Forelimb muscle (tissue), 1 donor: ENCODE measurements around the gene DPF3. TPM values are rescaled to one million over a fixed set of nuclear protein-coding genes. Genes with fewer than 3 reads are reported as not detected.

Experiments
- DNase-seq: peaks from one replicate; pipeline ENCODE4 v3.0.0-alpha.2; 2013; ENCODE audit warnings: low read depth
- polyA plus RNA-seq: library from polyadenylated mRNA; unstranded; fragments of 120-200 nt; gene quantifications from one replicate; pipeline ENCODE4 v1.2.1, GENCODE V29; 2013; ENCODE audit not compliant: insufficient read length

Gene DPF3
- polyA plus RNA-seq, 1 donor: 4.6 TPM

GRCh38 chr14:72904840-72905561 lies 11.1 kb upstream of the DPF3 start:
- no peak for DNase-seq

- no peak for DNase-seq
Observed at GRCh38 chr14:72904218-72904617, 10.3 kb upstream of the DPF3 start.

GRCh38 chr14:72903716-72904115 lies 9.8 kb upstream of the DPF3 start:
- no peak for DNase-seq

- no peak for DNase-seq
Observed at GRCh38 chr14:72902801-72903530, 9.1 kb upstream of the DPF3 start.

- DNase-seq: no peak
Observed at GRCh38 chr14:72901361-72901760, 7.5 kb upstream of the DPF3 start.

- DNase-seq: no peak
Observed at GRCh38 chr14:72898448-72898847, 4.5 kb upstream of the DPF3 start.

- no peak for DNase-seq
Observed at GRCh38 chr14:72894623-72895378, 900 bp upstream of the DPF3 start.

- no peak for DNase-seq
Observed at GRCh38 chr14:72894323-72894622, 372 bp upstream of the DPF3 start.

GRCh38 chr14:72892879-72893635 lies 844 bp downstream of the DPF3 start:
- no peak for DNase-seq

GRCh38 chr14:72892103-72892878 lies 1.6 kb downstream of the DPF3 start:
- DNase-seq: no peak

GRCh38 chr14:72891666-72892102 lies 2.2 kb downstream of the DPF3 start:
- no peak for DNase-seq

- DNase-seq: no peak
Observed at GRCh38 chr14:72889366-72889765, 4.5 kb downstream of the DPF3 start.

- DNase-seq: no peak
Observed at GRCh38 chr14:72888636-72889201, 5.2 kb downstream of the DPF3 start.

GRCh38 chr14:72888192-72888591 lies 5.7 kb downstream of the DPF3 start:
- DNase-seq: no peak

GRCh38 chr14:72887514-72887913 lies 6.4 kb downstream of the DPF3 start:
- DNase-seq: no peak

GRCh38 chr14:72884386-72884785 lies 9.5 kb downstream of the DPF3 start:
- no peak for DNase-seq

- no peak for DNase-seq
Observed at GRCh38 chr14:72883961-72884360, 9.9 kb downstream of the DPF3 start.

- DNase-seq: no peak
Observed at GRCh38 chr14:72883109-72883508, 10.8 kb downstream of the DPF3 start.

GRCh38 chr14:72882463-72882862 lies 11.4 kb downstream of the DPF3 start:
- no peak for DNase-seq

GRCh38 chr14:72882047-72882446 lies 11.9 kb downstream of the DPF3 start:
- no peak for DNase-seq

GRCh38 chr14:72881543-72881942 lies 12.4 kb downstream of the DPF3 start:
- no peak for DNase-seq
